H9 (cell line): ENCODE results near the gene CSMD2. TPM values are rescaled to one million over a fixed set of nuclear protein-coding genes. Genes with fewer than 3 reads are reported as not detected.

Experiments used
- DNase-seq: peaks from one replicate; pipeline ENCODE4 v3.0.0-alpha.2; 2017
- H2AFZ ChIP-seq: one replicate; pipeline ENCODE4 v1.6.1; 2013; ENCODE audit warnings: mild to moderate bottlenecking, low read length, control low read depth, moderate library complexity
- H2AK5ac ChIP-seq: 2 replicates; pipeline ENCODE4 v1.6.1; 2013; ENCODE audit warnings: low read length, control low read depth, mixed read lengths; ENCODE audit not compliant: insufficient read length
- H2BK120ac ChIP-seq: one replicate; pipeline ENCODE4 v1.6.1; 2013; ENCODE audit warnings: low read depth, mild to moderate bottlenecking, low read length, control low read depth, inconsistent platforms; ENCODE audit not compliant: poor library complexity, severe bottlenecking
- H2BK12ac ChIP-seq: 2 replicates; pipeline ENCODE4 v1.6.1; 2013; ENCODE audit warnings: low read length, control low read depth, mixed read lengths, low read depth; ENCODE audit not compliant: insufficient read length
- H2BK15ac ChIP-seq: 2 replicates; pipeline ENCODE4 v1.6.1; 2013; ENCODE audit warnings: low read depth, low read length, control low read depth
- H2BK20ac ChIP-seq: one replicate; pipeline ENCODE4 v1.6.1; 2013; ENCODE audit warnings: low read depth, mild to moderate bottlenecking, low read length, control low read depth, inconsistent platforms; ENCODE audit not compliant: poor library complexity, severe bottlenecking
- H2BK5ac ChIP-seq: 2 replicates; pipeline ENCODE4 v1.6.1; 2013; ENCODE audit warnings: low read length, control low read depth, mixed read lengths; ENCODE audit not compliant: insufficient read length
- H3K14ac ChIP-seq: 2 replicates; pipeline ENCODE4 v1.6.1; 2013; ENCODE audit warnings: low read length, control low read depth; ENCODE audit not compliant: insufficient read depth
- H3K18ac ChIP-seq: 2 replicates; pipeline ENCODE4 v1.6.1; 2013; ENCODE audit warnings: low read depth, mild to moderate bottlenecking, mixed read lengths, low read length, control low read depth; ENCODE audit not compliant: insufficient read length
- H3K23ac ChIP-seq: 2 replicates; pipeline ENCODE4 v1.6.1; 2013; ENCODE audit warnings: low read length, control low read depth, mixed read lengths, low read depth; ENCODE audit not compliant: insufficient read length
- H3K23me2 ChIP-seq: 2 replicates; pipeline ENCODE4 v1.6.1; 2013; ENCODE audit warnings: low read depth, mild to moderate bottlenecking, mixed read lengths, low read length, control low read depth; ENCODE audit not compliant: insufficient read length, poor library complexity, severe bottlenecking
- H3K27ac ChIP-seq: 2 replicates; pipeline ENCODE4 v1.5.1; 2013; ENCODE audit warnings: low read length, control low read depth, mixed read lengths, low read depth; ENCODE audit not compliant: insufficient read length
- H3K27me3 ChIP-seq: 2 replicates; pipeline ENCODE4 v1.6.1; 2013; ENCODE audit warnings: low read length, control low read depth, inconsistent platforms; ENCODE audit not compliant: insufficient read depth
- H3K4ac ChIP-seq: 2 replicates; pipeline ENCODE4 v1.6.1; 2013; ENCODE audit warnings: low read depth, mild to moderate bottlenecking, control low read depth, inconsistent platforms, low read length, moderate library complexity
- H3K4me1 ChIP-seq: 2 replicates; pipeline ENCODE4 v1.6.1; 2013; ENCODE audit warnings: low read length, control low read depth, inconsistent platforms; ENCODE audit not compliant: insufficient read depth
- H3K4me2 ChIP-seq: 2 replicates; pipeline ENCODE4 v1.6.1; 2013; ENCODE audit warnings: low read length, control low read depth, mixed read lengths; ENCODE audit not compliant: insufficient read length, insufficient read depth
- H3K56ac ChIP-seq: 2 replicates; pipeline ENCODE4 v1.6.1; 2013; ENCODE audit warnings: low read depth, mild to moderate bottlenecking, mixed read lengths, low read length, control low read depth; ENCODE audit not compliant: insufficient read length
- H3K79me1 ChIP-seq: 2 replicates; pipeline ENCODE4 v1.6.1; 2013; ENCODE audit warnings: low read depth, mild to moderate bottlenecking, moderate library complexity, low read length, control low read depth, inconsistent platforms; ENCODE audit not compliant: insufficient read depth, poor library complexity, severe bottlenecking
- H3K79me2 ChIP-seq: 2 replicates; pipeline ENCODE4 v1.6.1; 2013; ENCODE audit warnings: low read length, control low read depth, inconsistent platforms; ENCODE audit not compliant: insufficient read depth
- H3K9ac ChIP-seq: 2 replicates; pipeline ENCODE4 v1.6.1; 2013; ENCODE audit warnings: low read length, control low read depth, mixed read lengths; ENCODE audit not compliant: insufficient read length; ENCODE audit errors: extremely low read depth
- H3K9me3 ChIP-seq: one replicate; pipeline ENCODE4 v1.6.1; 2013; ENCODE audit warnings: low read depth, low read length, inconsistent platforms; ENCODE audit not compliant: control insufficient read depth
- H3T11ph ChIP-seq: one replicate; pipeline ENCODE4 v1.6.1; 2013; ENCODE audit warnings: mild to moderate bottlenecking, low read length, control low read depth, inconsistent platforms
- H4K20me1 ChIP-seq: one replicate; pipeline ENCODE4 v1.6.1; 2013; ENCODE audit not compliant: control insufficient read depth, insufficient read length, insufficient read depth
- H4K5ac ChIP-seq: 2 replicates; pipeline ENCODE4 v1.6.1; 2013; ENCODE audit warnings: low read depth, mild to moderate bottlenecking, mixed read lengths, low read length, control low read depth; ENCODE audit not compliant: insufficient read length
- H4K8ac ChIP-seq: replicated peaks from 2 replicates; pipeline ENCODE4 v1.6.1; 2013; ENCODE audit warnings: low read length, control low read depth, mixed read lengths, low read depth; ENCODE audit not compliant: insufficient read length
- H4K91ac ChIP-seq: 2 replicates; pipeline ENCODE4 v1.6.1; 2013; ENCODE audit warnings: low read depth, mild to moderate bottlenecking, moderate library complexity, mixed read lengths, low read length, control low read depth; ENCODE audit not compliant: insufficient read length
- H3K27ac Mint-ChIP-seq, 3 experiments: 2 replicates in 2 of 3; 3 replicates in 1 of 3; pipeline ENCODE4 v1.8.0; 2020 to 2021; ENCODE audit warnings: mixed read lengths in 3 of 3, mild to moderate bottlenecking in 1 of 3, moderate library complexity in 1 of 3
- H3K27me3 Mint-ChIP-seq: 2 replicates; pipeline ENCODE4 v1.8.0; 2021; ENCODE audit warnings: low read depth, mild to moderate bottlenecking, moderate library complexity, mixed read lengths
- H3K36me3 Mint-ChIP-seq, 3 experiments: 2 replicates in 2 of 3; 3 replicates in 1 of 3; pipeline ENCODE4 v1.8.0; 2020 to 2021; ENCODE audit warnings: low read depth in 3 of 3, mixed read lengths in 3 of 3; ENCODE audit not compliant: insufficient read depth in 1 of 3
- H3K4me1 Mint-ChIP-seq, 2 experiments: 2 replicates each; pipeline ENCODE4 v1.8.0; 2020; ENCODE audit warnings: mixed read lengths in 2 of 2
- H3K4me3 Mint-ChIP-seq, 2 experiments: 2 replicates in 1 of 2; 3 replicates in 1 of 2; pipeline ENCODE4 v1.8.0; 2020 to 2021; ENCODE audit warnings: mild to moderate bottlenecking in 2 of 2, mixed read lengths in 2 of 2, moderate library complexity in 1 of 2
- H3K9me3 Mint-ChIP-seq, 2 experiments: 2 replicates in 1 of 2; 3 replicates in 1 of 2; pipeline ENCODE4 v1.8.0; 2020; ENCODE audit warnings: mild to moderate bottlenecking in 2 of 2, mixed read lengths in 2 of 2, moderate library complexity in 1 of 2
- CTCF ChIP-seq: fragments of 200-600 bp; sonication (generic); conservative IDR thresholded peaks from 3 replicates; pipeline ENCODE4 v1.8.0; 2021; ENCODE audit warnings: antibody characterized with exemption, mild to moderate bottlenecking
- WGBS: extraction: QIAGEN DNeasy Blood & Tissue Kit; methylation state at CpG from one replicate; pipeline ENCODE4 v1.1.7; 2013; ENCODE audit warnings: missing lambda C conversion rate, low lambda C conversion rate, mixed read lengths; ENCODE audit not compliant: insufficient read length; ENCODE audit errors: extremely low coverage; 5-methylcytosine and 5-hydroxymethylcytosine counted together
- total RNA-seq: library from RNA; stranded (reverse); gene quantifications from 2 replicates; pipeline ENCODE4 v1.2.1, GENCODE V29; 2021

Gene CSMD2
- total RNA-seq, 1 experiment from 2014 or later, result 6.4 TPM

- H2BK15ac ChIP-seq, result no peak overlapping the region
- H3K4me2 ChIP-seq, result no peak overlapping the region
- no peak overlapping the region for H2BK20ac ChIP-seq
- H3K23ac ChIP-seq, result no peak overlapping the region
- no peak overlapping the region for H3K18ac ChIP-seq
- no peaks in the 10 kb centered on the region for H3K4me1 Mint-ChIP-seq
- no peaks in the 10 kb centered on the region for H4K20me1 ChIP-seq
- peaks cover 15 to 44% (median 27%) of the 10 kb centered on the region in 3 experiments for H3K36me3 Mint-ChIP-seq
- no peaks in the 10 kb centered on the region for H3K27me3 ChIP-seq
- no peak overlapping the region for H2BK5ac ChIP-seq
- H3K27me3 Mint-ChIP-seq, result 0 out of 2 replicates have a peak, but pooled peaks cover 1% of the 10 kb centered on the region
- H3K4me3 Mint-ChIP-seq, result no peak overlapping the region
- TF ChIP-seq CTCF, result no peak
- no CpG with 5 or more reads among the region's 3 CpGs for WGBS
- no peak overlapping the region for H3T11ph ChIP-seq
- H2AFZ ChIP-seq, result no peak overlapping the region
- peaks cover 13 to 17% of the 10 kb centered on the region in 2 experiments for H3K9me3 Mint-ChIP-seq
- no peaks in the 10 kb centered on the region for H3K4me1 ChIP-seq
- H2BK120ac ChIP-seq, result no peak overlapping the region
- no peak overlapping the region for H2AK5ac ChIP-seq
- H3K27ac Mint-ChIP-seq, result no peak overlapping the region
- no peaks in the 10 kb centered on the region for H3K79me1 ChIP-seq
- H3K23me2 ChIP-seq, result no peaks in the 10 kb centered on the region
- H3K27ac ChIP-seq, result no peak overlapping the region
- H4K91ac ChIP-seq, result no peak overlapping the region
- DNase-seq, result no peak
- no peaks in the 10 kb centered on the region for H3K79me2 ChIP-seq
- H3K9ac ChIP-seq, result no peak overlapping the region
- H3K14ac ChIP-seq, result no peak overlapping the region
- H4K8ac ChIP-seq, result no peak overlapping the region
- no peak overlapping the region for H3K4ac ChIP-seq
- no peak overlapping the region for H3K56ac ChIP-seq
- H3K9me3 ChIP-seq, result peaks cover 29% of the 10 kb centered on the region
- no peak overlapping the region for H2BK12ac ChIP-seq
- no peak overlapping the region for H4K5ac ChIP-seq
Observed at GRCh38 chr1:33547576-33547975, 617.5 kb downstream of the CSMD2 start.
